Heart right ventricle (tissue), 16 donors: Measurements from ENCODE around the gene ACSBG1. TPM values are rescaled to one million over a fixed set of nuclear protein-coding genes. Genes with fewer than 3 reads are reported as not detected.

Experiments
- ATAC-seq, 8 donors: fragments of 200-7000 bp; cut with Tn5 transposase; one replicate each; pipeline ENCODE4 v1.9.1; 2020; ENCODE audit warnings: mild to moderate bottlenecking in 8 of 8, moderate library complexity in 8 of 8, moderate number of reproducible peaks in 1 of 8
- DNase-seq, 2 donors: peaks; one replicate each; pipeline ENCODE4 v3.0.0-alpha.2; 2020
- H3K27ac ChIP-seq, 10 donors: fragments of 200-600 bp; sonication (generic) in 2 of 10; one replicate each; pipeline versions ENCODE4 v1.5.0 to v1.8.0; 2020 to 2022; ENCODE audit warnings: mild to moderate bottlenecking in 3 of 10
- H3K27me3 ChIP-seq, 7 donors: fragments of 200-600 bp; one replicate each; pipeline ENCODE4 v1.8.0; 2021 to 2022; ENCODE audit warnings: mild to moderate bottlenecking in 2 of 7
- H3K36me3 ChIP-seq, 9 donors: fragments of 200-600 bp; sonication (generic) in 1 of 9; one replicate each; pipeline versions ENCODE4 v1.5.0 to v1.8.0; 2020 to 2022; ENCODE audit warnings: mild to moderate bottlenecking in 2 of 9
- H3K4me1 ChIP-seq, 9 donors: fragments of 200-600 bp; sonication (generic) in 1 of 9; one replicate each; pipeline versions ENCODE4 v1.5.0 to v1.8.0; 2020 to 2022; ENCODE audit warnings: mild to moderate bottlenecking in 4 of 9
- H3K4me3 ChIP-seq, 10 donors: fragments of 200-600 bp; sonication (generic) in 2 of 10; one replicate each; pipeline versions ENCODE4 v1.5.0 to v1.8.0; 2020 to 2022; ENCODE audit warnings: mild to moderate bottlenecking in 7 of 10, moderate library complexity in 2 of 10
- H3K9me3 ChIP-seq, 11 donors: fragments of 200-600 bp in 10 of 11; sonication (generic) in 2 of 11; one replicate each; pipeline versions ENCODE4 v1.5.0 to v1.8.0; 2013 to 2022; ENCODE audit warnings: mild to moderate bottlenecking in 2 of 11, control low read depth in 1 of 11, moderate library complexity in 1 of 11
- whole genome bisulfite sequencing, 2 donors: extraction: QIAGEN DNeasy Blood & Tissue Kit; methylation state at CpG; one replicate each; pipeline ENCODE4 v1.1.7; 2013; ENCODE audit warnings: inconsistent platforms in 1 of 2; 5-methylcytosine and 5-hydroxymethylcytosine counted together
- intact Hi-C, 10 donors: fragments of 100-400 bp; cut with DNase I; formaldehyde crosslinking; loops; one replicate each; pipeline versions ENCODE4 v1.11.1 to v1.14.2; 2022
- polyA plus RNA-seq, 2 donors: library from polyadenylated mRNA; stranded (reverse); fragments of 200-250 nt; gene quantifications; one replicate each; pipeline ENCODE4 v1.2.3, GENCODE V29; 2013
- total RNA-seq, 10 donors: library from RNA; stranded (reverse); fragmentation: NEBNext Ultra II Directional in 3 of 10; extraction: Animal tissue kit (Norgen Biotek cat#: 25700) in 3 of 10; gene quantifications; one replicate each; pipeline versions ENCODE4 v1.2.1 to v1.2.4, GENCODE V29; 2021 to 2023
- TF ChIP-seq, protein P1 (sequence below), 9 donors: fragments of 200-600 bp; sonication (generic) in 2 of 9; IDR thresholded peaks; one replicate each; pipeline versions ENCODE4 v1.5.0 to v1.8.0; 2021 to 2022; ENCODE audit warnings: antibody characterized with exemption in 9 of 9, mild to moderate bottlenecking in 5 of 9, moderate library complexity in 1 of 9
- donor health status: Arrhythmogenic right ventricular cardiomyopathy.
- donor health status: ischemic (EF 13 %, LVEDD 7.1; RV severe dilation, severe dysfunction).
- donor health status: healthy with polysubstance abuse.
- donor health status: DM: no; HTN: yes; CAD: no.
- donor health status: DM: no; HTN: no; CAD: no.
- donor health status: ischemic (EF 25% LVEDD 6.9; RV normal size, moderate dysfunction).
- donor health status: ischemic (EF 25% LVEDD 5.7; RV mildly dilated, moderate dysfunction).
- donor health status: healthy.
- donor health status: DM: yes; HTN: yes; CAD: no.
- donor health status: Ischemic cardiomyopathy.
- donor health status: ischemic (EF 35%, LVEDD 5.7; RV mildly dilated, moderate dysfunction).
- donor health status: nonischemic (EF 11% LVEDD 7.7; RV severe dilation, severe dysfunction).
- donor health status: DM: yes; HTN: yes; CAD: no.
- donor health status: PGD.
- donor health status: ischemic (EF 29% LVEDD 5.4; RV normal size, mild dysfunction).
- donor health status: nonischemic (EF 23%, LVEDD 6.1; RV moderate dilation, normal function).

The ACSBG1 gene
- total and polyA plus RNA-seq, 12 donors, result 0.22 to 0.65 (median 0.44) TPM; not detected in 8

- intact Hi-C loops, result no loop called here
- 45 to 50% methylated on average over 5 of the region's 5 CpGs for WGBS, 2 donors
- Histone ChIP-seq H3K27me3 (peaks cover 0 to 9% (median 0%) of the 10 kb centered on the region in 7 donors), H3K36me3 (no peaks in the 10 kb centered on the region), H3K9me3 (no peaks in the 10 kb centered on the region), H3K4me1 (peaks cover 10 to 56% (median 37%) of the 10 kb centered on the region in 9 donors), H3K27ac (peak overlapping the region in 7 of 10 donors; percentile 24 to 72 (median 47)), H3K4me3 (no peak overlapping the region)
- DNase-seq (no peak), ATAC-seq (no peak)
- TF ChIP-seq, protein P1, sequence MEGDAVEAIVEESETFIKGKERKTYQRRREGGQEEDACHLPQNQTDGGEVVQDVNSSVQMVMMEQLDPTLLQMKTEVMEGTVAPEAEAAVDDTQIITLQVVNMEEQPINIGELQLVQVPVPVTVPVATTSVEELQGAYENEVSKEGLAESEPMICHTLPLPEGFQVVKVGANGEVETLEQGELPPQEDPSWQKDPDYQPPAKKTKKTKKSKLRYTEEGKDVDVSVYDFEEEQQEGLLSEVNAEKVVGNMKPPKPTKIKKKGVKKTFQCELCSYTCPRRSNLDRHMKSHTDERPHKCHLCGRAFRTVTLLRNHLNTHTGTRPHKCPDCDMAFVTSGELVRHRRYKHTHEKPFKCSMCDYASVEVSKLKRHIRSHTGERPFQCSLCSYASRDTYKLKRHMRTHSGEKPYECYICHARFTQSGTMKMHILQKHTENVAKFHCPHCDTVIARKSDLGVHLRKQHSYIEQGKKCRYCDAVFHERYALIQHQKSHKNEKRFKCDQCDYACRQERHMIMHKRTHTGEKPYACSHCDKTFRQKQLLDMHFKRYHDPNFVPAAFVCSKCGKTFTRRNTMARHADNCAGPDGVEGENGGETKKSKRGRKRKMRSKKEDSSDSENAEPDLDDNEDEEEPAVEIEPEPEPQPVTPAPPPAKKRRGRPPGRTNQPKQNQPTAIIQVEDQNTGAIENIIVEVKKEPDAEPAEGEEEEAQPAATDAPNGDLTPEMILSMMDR (IDR thresholded peaks at IDR 0.05), result no peak
Measured at GRCh38 chr15:78210349-78210717, 24.0 kb downstream of the ACSBG1 start.

DNA sequence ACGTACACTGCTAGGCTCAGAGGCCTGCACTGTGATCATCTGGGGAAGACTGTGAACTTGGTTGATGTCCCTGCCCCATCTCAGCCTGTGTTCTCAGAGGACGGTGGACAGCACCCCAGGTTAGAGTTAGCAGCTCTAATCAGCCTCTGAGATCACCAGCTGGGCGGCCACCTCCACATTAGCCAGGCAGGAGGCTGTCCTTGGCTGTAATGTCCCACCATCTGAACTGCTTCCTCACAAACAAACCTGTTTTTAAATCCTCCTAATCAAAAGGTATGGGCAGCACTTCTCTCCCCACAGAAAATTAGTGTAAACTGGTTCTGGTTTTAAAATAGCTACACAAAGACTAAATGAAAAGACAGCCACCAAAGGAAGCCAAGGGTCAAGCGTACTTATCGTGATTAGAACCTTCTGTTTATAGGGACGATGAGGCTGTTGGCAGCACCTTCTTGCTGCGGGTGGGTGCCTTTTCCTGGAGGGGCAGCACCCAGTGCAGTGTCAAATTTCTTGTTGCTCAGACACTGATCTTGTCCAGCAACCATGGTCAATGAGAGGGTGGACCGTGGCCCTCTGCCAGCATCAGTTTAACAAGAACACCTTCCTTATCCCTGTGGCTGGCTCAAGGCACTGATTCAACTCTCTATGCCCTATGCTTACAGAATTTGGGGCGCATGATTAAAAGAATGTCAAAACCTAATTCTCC is 24.6 kb downstream of the ACSBG1 start:
- Histone ChIP-seq H3K4me3 (no peak overlapping the region), H3K27me3 (peaks cover 0 to 9% (median 0%) of the 10 kb centered on the region in 7 donors), H3K36me3 (no peaks in the 10 kb centered on the region), H3K4me1 (peaks cover 13 to 56% (median 42%) of the 10 kb centered on the region in 9 donors), H3K9me3 (no peaks in the 10 kb centered on the region), H3K27ac (peak overlapping the region in 9 of 10 donors; percentile 5 to 72 (median 36))
- intact Hi-C loops, result no loop called here
- DNase-seq (peak in 1 of 2 donors; percentile 48), ATAC-seq (peak in 2 of 8 donors; percentile 7 to 32)
- WGBS, 2 donors, result 45 to 49% methylated on average over 9 of the region's 9 CpGs
- TF ChIP-seq, protein P1 (IDR thresholded peaks at IDR 0.05), result no peak

GRCh38 chr15:78208887-78209645 is 25.3 kb downstream of the ACSBG1 start:
- H3K36me3 ChIP-seq, result no peaks in the 10 kb centered on the region
- TF ChIP-seq, protein P1 (IDR thresholded peaks at IDR 0.05), result no peak
- H3K9me3 ChIP-seq, result no peaks in the 10 kb centered on the region
- ATAC-seq (no peak), DNase-seq (peak in 1 of 2 donors; percentile 0)
- intact Hi-C loops, result no loop called here
- H3K4me3 ChIP-seq, result no peak overlapping the region
- peak overlapping the region in 7 of 10 donors; percentile 5 to 72 (median 47) for H3K27ac ChIP-seq
- H3K4me1 ChIP-seq, result peaks cover 19 to 58% (median 48%) of the 10 kb centered on the region in 9 donors
- H3K27me3 ChIP-seq, result peaks cover 0 to 8% (median 0%) of the 10 kb centered on the region in 7 donors
- WGBS, 2 donors, result 89% methylated on average over 20 of the region's 20 CpGs

DNA sequence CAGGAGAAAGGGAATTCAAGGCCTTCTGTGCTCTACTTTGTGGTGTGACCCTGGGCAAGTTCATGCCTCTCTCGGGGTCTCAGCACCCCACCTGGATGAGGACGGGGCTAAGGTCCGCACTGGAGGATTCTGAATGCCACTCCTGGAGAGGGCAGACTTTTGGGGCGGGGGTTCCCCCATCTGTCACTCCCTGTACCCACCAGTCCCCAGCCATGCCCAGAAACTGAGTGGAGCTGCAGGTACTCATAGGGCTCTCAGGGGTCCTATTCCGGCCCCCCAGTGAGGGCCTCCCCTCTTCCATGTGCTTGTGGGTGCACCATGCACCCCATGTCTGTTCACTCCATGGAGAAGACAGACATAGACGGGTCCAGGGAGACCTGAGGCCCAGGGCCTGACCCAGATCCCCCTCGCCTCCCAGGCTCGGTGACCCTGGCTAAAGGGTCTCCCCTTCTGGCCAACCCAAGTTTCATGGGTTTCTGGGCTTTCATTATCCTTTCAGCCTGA is 26.0 kb downstream of the ACSBG1 start:
- Histone ChIP-seq H3K36me3 (no peaks in the 10 kb centered on the region), H3K4me3 (no peak overlapping the region), H3K27ac (no peak overlapping the region), H3K27me3 (peaks cover 0 to 5% (median 0%) of the 10 kb centered on the region in 7 donors), H3K4me1 (peaks cover 23 to 63% (median 54%) of the 10 kb centered on the region in 9 donors), H3K9me3 (no peaks in the 10 kb centered on the region)
- WGBS, 2 donors, result 85 to 94% methylated on average over 8 of the region's 8 CpGs
- intact Hi-C loops, result no loop called here
- DNase-seq (no peak), ATAC-seq (no peak)
- TF ChIP-seq, protein P1 (IDR thresholded peaks at IDR 0.05), result no peak
